GM12872 (cell line): ENCODE results near the gene SEMA3E.

Source experiments
- TF ChIP-seq, protein P1 (sequence below): IDR thresholded peaks from 3 replicates; pipeline ENCODE4 v1.5.1; 2011; ENCODE audit warnings: low read depth, mild to moderate bottlenecking, low read length, moderate library complexity; ENCODE audit not compliant: insufficient read depth

The SEMA3E gene

GRCh38 chr7:83362871-83363550, 285.9 kb downstream of the SEMA3E start:
- TF ChIP-seq, protein P1, sequence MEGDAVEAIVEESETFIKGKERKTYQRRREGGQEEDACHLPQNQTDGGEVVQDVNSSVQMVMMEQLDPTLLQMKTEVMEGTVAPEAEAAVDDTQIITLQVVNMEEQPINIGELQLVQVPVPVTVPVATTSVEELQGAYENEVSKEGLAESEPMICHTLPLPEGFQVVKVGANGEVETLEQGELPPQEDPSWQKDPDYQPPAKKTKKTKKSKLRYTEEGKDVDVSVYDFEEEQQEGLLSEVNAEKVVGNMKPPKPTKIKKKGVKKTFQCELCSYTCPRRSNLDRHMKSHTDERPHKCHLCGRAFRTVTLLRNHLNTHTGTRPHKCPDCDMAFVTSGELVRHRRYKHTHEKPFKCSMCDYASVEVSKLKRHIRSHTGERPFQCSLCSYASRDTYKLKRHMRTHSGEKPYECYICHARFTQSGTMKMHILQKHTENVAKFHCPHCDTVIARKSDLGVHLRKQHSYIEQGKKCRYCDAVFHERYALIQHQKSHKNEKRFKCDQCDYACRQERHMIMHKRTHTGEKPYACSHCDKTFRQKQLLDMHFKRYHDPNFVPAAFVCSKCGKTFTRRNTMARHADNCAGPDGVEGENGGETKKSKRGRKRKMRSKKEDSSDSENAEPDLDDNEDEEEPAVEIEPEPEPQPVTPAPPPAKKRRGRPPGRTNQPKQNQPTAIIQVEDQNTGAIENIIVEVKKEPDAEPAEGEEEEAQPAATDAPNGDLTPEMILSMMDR, result no peak

DNA sequence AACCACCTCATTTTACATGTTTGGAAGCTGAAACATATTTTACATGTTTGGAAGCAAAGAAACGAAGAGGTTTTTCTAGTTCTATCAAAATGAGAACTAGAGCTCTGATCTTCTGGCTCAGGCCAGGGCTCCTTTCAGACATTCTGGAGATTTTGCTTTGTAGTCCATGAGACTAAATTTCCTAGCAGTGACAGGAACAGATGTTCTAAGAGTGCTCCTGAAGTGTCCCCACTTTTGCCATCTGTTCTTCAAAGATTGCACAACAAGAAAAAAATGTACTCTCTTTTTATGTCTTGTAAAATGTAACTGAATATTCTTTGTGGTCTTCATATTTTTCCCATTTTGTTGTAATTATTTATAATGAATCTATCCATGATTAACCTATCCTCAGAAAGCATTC, 289.8 kb downstream of the SEMA3E start:
- TF ChIP-seq, protein P1, result no peak

DNA sequence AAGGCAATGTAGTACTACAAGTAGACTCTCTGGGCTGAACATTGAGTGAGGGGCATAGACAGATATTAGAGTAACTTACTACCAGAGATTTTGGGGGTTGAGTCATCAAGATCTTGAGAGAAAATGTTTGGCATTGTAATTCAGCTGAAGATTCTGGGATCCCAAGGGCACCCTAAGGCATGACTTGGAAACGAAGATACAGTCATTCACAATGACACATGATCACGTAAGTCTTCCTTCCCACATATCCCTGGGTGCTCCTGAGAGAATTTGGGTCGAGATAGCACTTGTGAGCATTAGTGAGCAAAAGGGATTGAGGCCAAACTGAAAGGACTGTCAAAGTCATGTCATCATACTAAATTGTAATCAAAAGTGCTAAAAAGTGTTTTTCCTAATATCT, 293.8 kb downstream of the SEMA3E start:
- TF ChIP-seq, protein P1, result no peak

DNA sequence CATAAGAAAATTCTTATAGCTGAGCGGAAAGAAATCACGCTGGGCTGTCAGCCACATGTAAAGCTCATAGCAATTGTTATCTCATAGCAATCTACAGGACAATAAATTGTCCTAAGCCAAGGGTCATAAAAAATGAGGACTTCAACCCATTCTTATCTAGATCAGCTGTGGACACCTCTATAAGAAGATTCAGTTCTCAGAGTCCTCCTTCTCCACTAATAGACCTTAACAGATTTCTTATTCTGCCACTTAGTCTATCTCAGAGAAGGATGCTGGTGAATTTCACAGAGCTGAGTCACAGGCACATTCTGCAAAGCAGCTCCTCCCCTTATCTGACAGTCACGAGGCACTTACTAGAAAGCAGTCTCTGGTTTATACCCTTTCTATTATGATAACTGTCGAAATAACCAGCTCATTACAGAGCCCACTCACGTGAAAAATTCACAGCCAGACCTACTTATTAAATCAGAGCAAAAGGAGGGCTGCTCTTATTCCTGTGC, 300.9 kb downstream of the SEMA3E start:
- TF ChIP-seq, protein P1, result no peak

- TF ChIP-seq, protein P1, result no peak
Measured at GRCh38 chr7:83339907-83340306, 309.0 kb downstream of the SEMA3E start.

GRCh38 chr7:83338277-83338950, 310.5 kb downstream of the SEMA3E start:
- TF ChIP-seq, protein P1, result no peak

DNA sequence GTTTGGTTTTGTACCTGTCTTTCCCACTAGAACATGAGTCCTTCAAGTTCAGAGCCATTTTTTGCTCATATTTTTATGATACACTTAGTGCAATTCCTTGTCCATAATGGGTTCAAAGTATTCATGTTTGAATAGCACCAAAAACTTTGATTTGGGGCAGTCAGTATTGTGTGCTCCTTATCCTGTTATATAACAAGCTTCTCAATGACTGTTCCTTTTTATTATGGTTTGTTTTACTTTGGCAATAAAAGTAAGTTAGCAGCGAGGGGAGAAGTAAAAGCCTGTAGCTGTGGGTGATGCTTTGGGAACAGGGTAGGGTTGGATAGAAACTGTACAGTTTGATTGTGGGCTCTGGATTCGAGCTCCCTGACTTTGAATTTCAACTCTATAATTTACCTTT, 311.9 kb downstream of the SEMA3E start:
- TF ChIP-seq, protein P1, result no peak
